NCI-H345 treated with DMSO at 0.1 percent for 48 hours (cell line): ENCODE measurements around the gene VIPR1.
"Not testable (repeated sequence)": the region's sequence is repeated elsewhere in the genome, so short reads cannot be mapped to it uniquely, and the experiment has no call there.

Source experiments
- DNase-seq: peaks from one replicate; lab custom pipeline; 2025; ENCODE audit not compliant: unreplicated experiment; lab: John Stamatoyannopoulos, UW

Gene VIPR1

DNA sequence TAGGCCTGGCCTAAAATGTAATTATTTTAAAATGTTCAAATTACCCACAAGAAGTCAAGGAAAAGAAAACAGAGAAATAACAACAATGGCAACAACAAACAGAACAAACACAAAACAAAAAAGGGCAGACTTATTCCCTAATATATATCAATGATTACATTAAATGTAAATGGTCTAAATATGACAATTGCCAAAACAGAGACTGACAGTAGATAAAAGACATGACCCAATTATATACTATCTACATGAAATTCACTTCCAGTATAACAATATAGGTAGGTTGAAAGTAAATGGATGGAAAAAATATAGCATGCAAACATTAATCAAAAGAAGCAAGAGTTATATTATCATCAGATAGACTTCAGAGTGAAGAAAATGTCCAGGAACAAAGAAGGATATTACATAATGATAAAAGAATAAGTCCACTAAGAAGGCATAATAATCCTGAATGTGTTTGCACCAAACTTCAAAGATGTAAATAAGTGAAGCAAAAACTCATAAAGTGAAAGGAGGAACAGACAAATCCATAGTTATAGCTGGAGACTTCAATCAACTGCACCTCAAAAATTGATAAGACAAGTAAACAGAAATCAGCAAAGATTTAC is 72.8 kb downstream of the VIPR1 start:
- no peak for DNase-seq

DNA sequence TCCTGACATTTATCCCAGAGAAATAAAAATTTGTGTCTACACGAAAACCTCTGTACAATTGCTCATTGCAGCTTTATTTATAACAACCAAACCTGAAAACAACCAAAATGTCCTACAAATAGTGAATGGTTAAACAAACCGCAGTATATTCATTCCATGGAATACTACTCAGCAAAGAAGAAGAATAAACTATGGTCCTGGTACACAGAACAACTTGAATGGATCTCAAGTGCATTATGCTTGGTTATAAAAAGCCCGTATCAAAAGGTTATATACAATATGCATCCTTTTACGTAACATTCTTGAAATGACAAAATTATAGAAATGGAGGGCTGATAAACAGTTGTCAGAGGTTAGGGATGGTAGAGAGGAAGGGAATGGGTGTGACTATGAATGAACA is 75.6 kb downstream of the VIPR1 start:
- no peak for DNase-seq

DNA sequence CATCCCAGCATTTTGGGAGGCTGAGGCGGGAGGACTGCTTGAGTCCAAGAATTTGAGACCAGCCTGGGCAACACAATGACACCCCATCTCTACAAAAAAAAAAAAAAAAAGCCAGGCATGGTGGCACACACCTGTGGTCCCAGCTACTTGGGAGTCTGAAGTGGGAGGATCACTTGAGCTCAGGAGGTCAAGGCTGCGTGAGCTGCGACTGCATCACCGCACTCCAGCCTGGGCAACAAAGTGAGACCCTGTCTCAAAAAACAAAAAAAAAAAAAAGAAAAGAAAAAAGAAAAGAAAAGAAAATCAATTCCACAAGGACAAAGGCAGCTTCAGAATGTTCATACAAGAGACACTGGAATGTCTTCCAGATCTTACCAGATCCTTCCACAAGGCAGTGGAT is 76.9 kb downstream of the VIPR1 start:
- not testable (repeated sequence) for DNase-seq

DNA sequence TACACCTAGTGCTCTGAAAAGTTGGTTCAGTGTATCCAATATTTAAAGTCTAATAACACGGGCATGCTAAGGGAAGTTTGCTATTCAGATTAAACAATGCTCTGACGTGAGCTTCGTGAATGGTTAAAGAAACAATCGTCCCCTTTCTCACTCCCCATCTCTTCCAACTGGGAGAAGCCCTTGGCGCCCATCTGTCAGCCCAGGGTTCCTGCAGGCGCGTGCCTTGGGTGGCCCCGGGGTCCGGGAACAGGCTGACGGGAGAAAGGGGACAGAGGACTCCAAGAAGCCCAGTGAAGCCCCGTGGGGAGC is 78.9 kb downstream of the VIPR1 start:
- DNase-seq, result no peak

DNA sequence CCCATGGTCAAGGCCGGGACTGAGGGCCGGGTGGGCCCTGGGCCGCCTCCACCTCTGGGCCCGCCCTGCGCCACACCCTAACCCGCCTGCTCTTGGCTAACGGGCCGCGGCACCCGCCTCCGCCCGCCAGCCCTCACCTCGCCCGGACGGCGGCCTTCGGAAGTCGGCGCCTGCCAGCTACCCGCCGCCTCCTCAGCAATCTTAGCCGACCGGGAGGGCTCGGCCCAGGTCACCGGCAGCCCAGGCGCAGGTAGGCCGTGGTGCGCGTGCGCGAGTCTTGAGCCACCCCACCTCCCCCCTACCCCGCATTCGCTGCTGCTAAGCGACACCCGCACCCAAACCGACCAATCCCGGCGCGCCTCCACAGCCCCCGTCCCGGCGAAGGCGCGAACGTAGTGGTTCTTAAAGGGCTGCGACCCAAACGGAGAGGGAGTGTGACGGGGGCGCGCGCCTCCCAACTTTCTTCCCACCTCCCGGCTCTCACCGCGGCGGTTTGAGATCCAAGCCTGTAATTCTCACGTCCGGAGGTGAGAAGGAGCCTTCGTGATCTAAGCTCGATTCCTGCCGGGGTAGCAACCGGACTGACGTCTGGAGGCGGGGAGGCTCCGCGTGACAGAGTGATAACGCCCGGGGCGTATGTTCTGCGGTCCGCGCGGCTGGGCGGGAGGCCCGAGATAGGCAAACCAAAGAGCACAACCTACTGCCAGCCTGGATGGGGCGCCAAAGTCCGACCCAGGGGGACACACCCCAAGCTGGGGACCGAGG is 79.4 kb downstream of the VIPR1 start, which contains the start of gene SEC22C:
Gene SEC22C (minus strand): TSS at position 259 of the 765 bp plus-strand sequence. CDS start 12,921 bp downstream, outside the sequence.
- DNase-seq, result peak; percentile 81

DNA sequence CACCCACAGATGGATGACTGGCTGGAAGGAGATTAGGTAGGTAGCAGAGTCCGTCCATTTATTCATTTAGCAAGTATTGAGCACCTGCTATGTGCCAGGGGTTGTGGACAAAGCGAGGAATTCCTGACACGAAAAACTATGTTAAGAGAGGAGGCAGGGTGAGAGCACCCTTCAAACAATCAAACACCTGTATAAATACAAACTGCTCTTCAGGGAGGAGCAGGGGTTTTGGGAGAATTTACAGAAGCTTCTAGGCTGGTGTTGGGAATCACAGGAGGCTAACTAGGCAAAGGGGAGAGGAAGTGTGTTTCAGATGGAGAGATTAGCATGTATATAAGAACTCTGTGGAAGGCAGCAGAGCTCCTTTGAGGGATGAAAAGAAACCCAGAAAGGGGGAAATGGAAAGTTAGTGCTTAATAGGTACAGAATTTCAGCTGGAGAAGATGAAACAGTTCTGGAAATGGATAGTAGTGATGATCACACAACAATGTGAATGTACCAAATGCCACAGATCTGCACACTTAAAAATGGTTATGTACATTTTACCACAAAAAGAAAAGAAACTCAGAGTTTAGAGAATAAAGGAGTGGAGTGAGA is 80.1 kb downstream of the VIPR1 start:
- DNase-seq, result no peak
